ENCODE results near the gene LRRC4C. TPM values are rescaled to one million over a fixed set of nuclear protein-coding genes. Genes with fewer than 3 reads are reported as not detected.
A peak's percentile ranks its signal among the peaks of the same experiment; 100 is the strongest.

LRRC4C gene
- total and polyA plus RNA-seq, 2 experiments from 2014 or later = not detected

- 6 to 8% methylated on average over 7 of the region's 7 CpGs for WGBS, 2 experiments (ENCODE audit: low coverage in 1 of 2, low lambda C conversion rate in 2 of 2, missing lambda C conversion rate in 2 of 2)
- in situ Hi-C loops (cut with MboI) = no loop called here
- no peak overlapping the region for H2AFZ ChIP-seq
- no peaks in the 10 kb centered on the region for H3K36me3 ChIP-seq (ENCODE audit: low read depth)
- no peaks in the 10 kb centered on the region for H3K79me2 ChIP-seq (ENCODE audit: insufficient read depth)
- TF ChIP-seq EZH2phosphoT487 (IDR thresholded peaks at IDR 0.05; ENCODE audit: insufficient read depth, low read depth) (no peak), EZH2 (IDR thresholded peaks at IDR 0.05; ENCODE audit: insufficient read depth, poor library complexity, severe bottlenecking) (no peak)
- no peak overlapping the region for H3K9ac ChIP-seq
- no peak overlapping the region for H3K4me3 ChIP-seq
- no peak overlapping the region for H3K4me2 ChIP-seq (ENCODE audit: unreplicated experiment)
- no peaks in the 10 kb centered on the region for H4K20me1 ChIP-seq (ENCODE audit: insufficient read depth)
- H3K27ac ChIP-seq = no peak overlapping the region
- H3F3A ChIP-seq (ENCODE audit: insufficient read depth) = no peaks in the 10 kb centered on the region
- no peaks in the 10 kb centered on the region for H3K4me1 ChIP-seq (ENCODE audit: insufficient read depth)
- H3K27me3 ChIP-seq (replicated peaks; ENCODE audit: insufficient read depth) = no peaks in the 10 kb centered on the region
- DNase-seq = peak; percentile 3
- no peaks in the 10 kb centered on the region for H3K9me3 ChIP-seq (ENCODE audit: low read depth)
- no peaks in the 10 kb centered on the region for H3K9me2 ChIP-seq (ENCODE audit: insufficient read depth)
Observed at GRCh38 chr11:41281131-41281742, 178.2 kb downstream of the LRRC4C start.

- in situ Hi-C loops (cut with MboI) = no loop called here
- Histone ChIP-seq H3K4me2 (ENCODE audit: unreplicated experiment) (no peak overlapping the region), H3K9me2 (ENCODE audit: insufficient read depth) (no peaks in the 10 kb centered on the region), H3K27me3 (replicated peaks; ENCODE audit: insufficient read depth) (no peaks in the 10 kb centered on the region), H3K27ac (no peak overlapping the region), H4K20me1 (ENCODE audit: insufficient read depth) (no peaks in the 10 kb centered on the region), H3F3A (ENCODE audit: insufficient read depth) (no peaks in the 10 kb centered on the region), H3K36me3 (ENCODE audit: low read depth) (no peaks in the 10 kb centered on the region), H3K9me3 (ENCODE audit: low read depth) (no peaks in the 10 kb centered on the region), H3K4me3 (no peak overlapping the region), H3K79me2 (ENCODE audit: insufficient read depth) (no peaks in the 10 kb centered on the region), H3K4me1 (ENCODE audit: insufficient read depth) (no peaks in the 10 kb centered on the region), H3K9ac (no peak overlapping the region), H2AFZ (no peak overlapping the region)
- TF ChIP-seq EZH2 (IDR thresholded peaks at IDR 0.05; ENCODE audit: insufficient read depth, poor library complexity, severe bottlenecking) (no peak), EZH2phosphoT487 (IDR thresholded peaks at IDR 0.05; ENCODE audit: insufficient read depth, low read depth) (no peak)
- no peak for DNase-seq
- WGBS, 2 experiments (ENCODE audit: low coverage in 1 of 2, low lambda C conversion rate in 2 of 2, missing lambda C conversion rate in 2 of 2) = 39 to 40% methylated on average over 8 of the region's 8 CpGs
Observed at GRCh38 chr11:41274831-41275230, 184.6 kb downstream of the LRRC4C start.

GRCh38 chr11:41273908-41274307 lies 185.5 kb downstream of the LRRC4C start:
- no peak for DNase-seq
- no peak overlapping the region for H3K4me2 ChIP-seq (ENCODE audit: unreplicated experiment)
- in situ Hi-C loops (cut with MboI) = no loop called here
- H3K4me3 ChIP-seq = no peak overlapping the region
- H2AFZ ChIP-seq = no peak overlapping the region
- no peaks in the 10 kb centered on the region for H3F3A ChIP-seq (ENCODE audit: insufficient read depth)
- 8 to 14% methylated on average over 3 of the region's 3 CpGs for WGBS, 2 experiments (ENCODE audit: low coverage in 1 of 2, low lambda C conversion rate in 2 of 2, missing lambda C conversion rate in 2 of 2)
- no peak overlapping the region for H3K27ac ChIP-seq
- no peaks in the 10 kb centered on the region for H3K9me3 ChIP-seq (ENCODE audit: low read depth)
- H3K9me2 ChIP-seq (ENCODE audit: insufficient read depth) = no peaks in the 10 kb centered on the region
- no peaks in the 10 kb centered on the region for H3K4me1 ChIP-seq (ENCODE audit: insufficient read depth)
- no peak for TF ChIP-seq EZH2phosphoT487 (IDR thresholded peaks at IDR 0.05; ENCODE audit: insufficient read depth, low read depth)
- no peak for TF ChIP-seq EZH2 (IDR thresholded peaks at IDR 0.05; ENCODE audit: insufficient read depth, poor library complexity, severe bottlenecking)
- H3K27me3 ChIP-seq (replicated peaks; ENCODE audit: insufficient read depth) = no peaks in the 10 kb centered on the region
- no peak overlapping the region for H3K9ac ChIP-seq
- no peaks in the 10 kb centered on the region for H3K36me3 ChIP-seq (ENCODE audit: low read depth)
- H4K20me1 ChIP-seq (ENCODE audit: insufficient read depth) = no peaks in the 10 kb centered on the region
- H3K79me2 ChIP-seq (ENCODE audit: insufficient read depth) = no peaks in the 10 kb centered on the region

GRCh38 chr11:41267451-41267850 lies 192.0 kb downstream of the LRRC4C start:
- Histone ChIP-seq H3K4me2 (ENCODE audit: unreplicated experiment) (no peak overlapping the region), H2AFZ (no peak overlapping the region), H3K27ac (no peak overlapping the region), H3K79me2 (ENCODE audit: insufficient read depth) (no peaks in the 10 kb centered on the region), H3K9me2 (ENCODE audit: insufficient read depth) (no peaks in the 10 kb centered on the region), H3K36me3 (ENCODE audit: low read depth) (no peaks in the 10 kb centered on the region), H3K4me1 (ENCODE audit: insufficient read depth) (no peaks in the 10 kb centered on the region), H3K9me3 (ENCODE audit: low read depth) (peaks cover 3% of the 10 kb centered on the region), H3K9ac (no peak overlapping the region), H3K4me3 (no peak overlapping the region), H3F3A (ENCODE audit: insufficient read depth) (no peaks in the 10 kb centered on the region), H3K27me3 (replicated peaks; ENCODE audit: insufficient read depth) (no peaks in the 10 kb centered on the region), H4K20me1 (ENCODE audit: insufficient read depth) (no peaks in the 10 kb centered on the region)
- TF ChIP-seq EZH2phosphoT487 (IDR thresholded peaks at IDR 0.05; ENCODE audit: insufficient read depth, low read depth) (no peak), EZH2 (IDR thresholded peaks at IDR 0.05; ENCODE audit: insufficient read depth, poor library complexity, severe bottlenecking) (no peak)
- no peak for DNase-seq
- WGBS, 2 experiments (ENCODE audit: low coverage in 1 of 2, low lambda C conversion rate in 2 of 2, missing lambda C conversion rate in 2 of 2) = 8 to 13% methylated on average over 5 of the region's 5 CpGs
- in situ Hi-C loops (cut with MboI) = no loop called here
